Measurements from ENCODE around the gene A3GALT2. TPM values are rescaled to one million over a fixed set of nuclear protein-coding genes. Genes with fewer than 3 reads are reported as not detected.

Gene A3GALT2
- total RNA-seq, 1 experiment from 2014 or later = not detected

DNA sequence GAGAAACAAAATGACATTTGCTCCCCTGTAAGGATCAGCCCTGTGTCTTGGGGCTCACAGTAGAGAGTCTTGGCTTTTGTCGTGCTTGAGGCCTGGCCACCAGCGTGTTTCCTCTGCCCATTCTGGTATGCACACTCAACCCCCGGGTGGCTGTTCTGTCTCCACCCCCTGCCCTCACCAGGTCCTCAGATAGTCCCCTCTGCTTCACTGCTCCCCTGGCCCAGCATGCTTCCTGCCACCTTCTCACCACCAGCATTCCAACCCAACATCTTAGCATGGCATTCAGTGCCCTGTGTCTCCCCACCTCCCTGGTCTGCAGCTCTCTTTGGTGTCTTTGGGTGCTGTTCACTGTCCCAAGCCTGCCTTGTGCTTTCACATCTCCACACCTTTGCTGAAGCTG, 48.4 kb downstream of the A3GALT2 start:
- DNase-seq (ENCODE audit: low spot score) = no peak

DNA sequence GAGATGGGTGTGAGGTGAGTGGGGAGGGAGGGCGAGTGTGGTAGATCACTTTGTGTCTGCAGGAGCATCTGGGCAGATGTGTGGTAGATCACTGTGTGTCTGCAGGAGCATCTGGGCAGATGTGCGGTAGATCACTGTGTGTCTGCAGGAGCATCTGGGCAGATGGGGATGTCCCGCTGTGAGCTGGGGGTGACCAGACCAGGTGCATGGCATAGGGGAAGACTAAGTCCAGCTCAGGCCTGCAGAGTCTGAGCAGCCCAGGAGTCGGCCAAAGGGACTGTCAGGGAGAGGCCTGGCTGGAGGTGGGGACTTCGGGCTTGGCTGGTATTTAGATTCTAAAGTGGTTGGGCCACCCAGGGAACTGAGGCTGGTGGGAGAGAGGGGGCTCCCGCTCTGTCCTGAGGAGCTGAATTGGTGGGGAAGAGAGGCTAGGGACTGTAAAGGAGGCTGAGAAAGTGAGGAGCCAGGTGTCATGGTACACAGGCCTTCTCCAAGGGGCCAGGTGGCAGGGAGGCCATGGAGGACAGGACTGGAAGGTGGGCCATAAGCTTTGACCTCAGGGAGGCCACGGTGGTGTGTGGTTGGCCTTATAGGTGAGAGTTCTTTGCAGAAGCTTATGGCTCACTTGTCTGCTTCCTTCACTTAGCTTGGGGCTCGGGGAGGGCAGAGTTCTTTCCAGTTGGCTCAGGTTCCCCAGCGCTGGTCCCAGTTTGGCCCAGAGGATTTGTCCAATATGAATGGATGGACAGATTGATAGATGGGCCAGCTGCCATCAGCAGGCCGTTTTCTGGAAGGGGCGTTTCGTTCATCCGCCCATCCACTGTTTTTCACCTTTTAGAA, 49.0 kb downstream of the A3GALT2 start:
- no peak for DNase-seq (ENCODE audit: low spot score)

DNA sequence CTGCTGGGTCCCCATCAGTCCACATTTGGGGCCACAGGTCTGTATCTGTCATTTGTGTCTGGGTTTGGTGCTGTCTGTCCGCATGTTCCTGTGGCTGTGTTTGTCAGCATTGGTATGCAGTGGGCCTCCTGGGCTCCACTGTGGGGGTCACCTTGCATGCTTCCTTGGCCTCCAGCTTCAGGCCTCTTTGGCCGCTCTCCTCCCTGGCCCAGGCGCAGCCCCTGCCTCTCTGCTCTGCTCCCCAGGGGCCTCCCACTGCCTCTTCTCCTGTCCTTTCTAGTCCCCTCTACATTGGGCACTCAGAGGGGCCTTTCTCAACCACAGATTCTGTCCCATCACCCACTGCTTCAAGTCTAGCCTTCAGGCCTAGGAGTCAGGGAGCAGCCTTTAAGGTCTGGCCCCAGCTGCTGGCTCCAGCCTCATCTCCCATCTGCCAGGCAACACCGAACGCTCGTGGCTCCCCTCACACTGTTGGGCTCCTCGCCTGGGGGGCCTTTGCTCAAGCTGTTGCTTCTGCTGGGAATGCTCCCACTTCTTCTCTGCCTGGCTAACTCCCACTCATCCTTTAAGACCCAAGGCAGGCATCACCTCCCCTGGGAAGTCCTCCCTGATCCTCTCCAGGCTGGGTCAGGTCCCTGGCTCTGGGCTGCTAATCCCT, 50.0 kb downstream of the A3GALT2 start:
- no peak for DNase-seq (ENCODE audit: low spot score)

DNA sequence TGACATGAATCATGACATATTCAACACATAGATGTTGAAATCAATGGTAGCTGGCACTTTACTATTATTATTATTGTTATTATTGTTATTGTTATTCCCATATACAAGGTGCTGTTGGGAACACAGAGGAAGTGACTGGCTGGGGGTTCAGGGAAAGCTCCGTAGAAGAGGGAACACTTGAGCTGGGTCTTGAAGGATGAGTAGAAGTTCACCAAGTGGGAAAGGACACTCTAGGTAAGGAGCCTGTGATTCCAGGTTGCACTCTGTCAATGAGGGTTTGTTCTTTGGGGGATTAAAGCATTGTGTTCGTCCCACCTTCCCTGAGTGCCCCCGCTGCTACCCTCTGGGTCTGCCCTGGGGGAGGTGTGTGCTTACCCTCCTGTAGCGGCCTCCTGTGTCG, 50.5 kb downstream of the A3GALT2 start:
- DNase-seq (ENCODE audit: low spot score) = no peak

DNA sequence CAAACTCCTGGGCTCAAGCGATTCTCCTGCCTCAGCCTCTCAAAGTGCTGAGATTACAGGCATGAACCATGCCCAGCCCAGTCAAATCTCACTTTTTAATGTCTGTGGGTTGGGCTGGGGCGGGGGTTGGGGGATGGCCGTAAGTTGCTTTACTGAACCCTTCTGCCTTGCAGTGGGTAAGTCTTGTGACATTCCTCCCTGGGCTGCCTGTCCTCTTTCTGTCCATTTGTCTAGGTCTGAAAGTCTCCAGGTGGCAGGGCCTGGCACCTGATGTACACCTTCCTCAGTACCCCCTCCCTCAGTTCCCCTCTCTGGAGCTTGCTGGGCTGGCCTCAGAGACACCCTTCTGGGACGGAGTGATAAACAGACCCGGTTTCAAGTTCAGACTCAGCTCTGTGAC, 51.3 kb downstream of the A3GALT2 start:
- no peak for DNase-seq (ENCODE audit: low spot score)

DNA sequence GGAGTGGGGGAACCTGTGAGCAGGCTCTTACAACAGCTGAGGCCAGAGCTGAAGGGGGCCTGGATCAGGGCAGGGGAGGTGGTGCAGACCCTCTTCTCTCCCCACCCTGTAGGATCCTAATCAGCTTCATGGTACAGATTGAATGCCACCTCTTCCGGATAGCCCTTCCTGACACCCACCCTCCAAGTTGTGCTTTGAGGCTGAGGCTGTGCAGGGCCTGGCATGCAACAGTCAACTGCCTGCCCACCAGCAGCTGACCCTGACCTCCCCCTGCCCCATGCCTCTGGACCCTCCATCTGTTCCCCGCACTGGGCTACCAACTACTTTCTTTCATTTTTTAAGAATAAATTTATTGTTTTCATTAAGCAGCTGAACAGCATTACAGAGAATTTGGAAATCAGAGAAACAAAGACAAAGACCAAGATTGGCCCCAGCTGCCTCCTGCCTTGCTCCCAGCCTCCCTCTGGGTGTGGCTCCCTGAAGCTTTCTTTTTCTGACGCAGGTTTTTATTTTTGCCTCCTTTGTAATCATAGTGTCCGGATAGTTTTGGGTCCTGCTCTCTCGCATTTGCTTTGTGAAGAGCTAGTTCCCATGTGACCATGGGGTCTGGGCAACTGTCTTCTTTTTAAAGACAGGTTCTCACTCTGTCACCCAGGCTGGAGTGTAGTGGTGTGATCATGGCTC, 51.8 kb downstream of the A3GALT2 start:
- no peak for DNase-seq (ENCODE audit: low spot score)

DNA sequence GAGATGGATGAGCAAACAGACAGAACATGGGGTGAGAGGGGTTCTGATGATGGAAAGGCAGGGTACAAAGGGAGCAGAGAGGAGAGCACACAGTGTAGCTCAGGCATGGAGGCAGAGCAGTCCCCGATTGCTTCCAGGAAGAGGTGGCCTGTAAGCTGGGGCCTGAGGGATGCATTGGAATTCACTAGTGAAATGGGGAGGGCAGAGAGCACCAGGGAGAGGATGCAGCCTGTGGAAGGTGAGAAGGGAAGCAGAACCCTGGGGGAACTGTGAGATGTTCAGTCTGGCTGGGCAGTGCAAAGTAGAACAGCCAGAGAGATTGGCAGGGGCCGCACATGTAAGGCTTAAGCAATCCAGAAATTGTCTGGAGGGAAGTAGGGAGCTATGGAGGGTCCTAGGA, 52.4 kb downstream of the A3GALT2 start:
- DNase-seq (ENCODE audit: low spot score) = no peak

DNA sequence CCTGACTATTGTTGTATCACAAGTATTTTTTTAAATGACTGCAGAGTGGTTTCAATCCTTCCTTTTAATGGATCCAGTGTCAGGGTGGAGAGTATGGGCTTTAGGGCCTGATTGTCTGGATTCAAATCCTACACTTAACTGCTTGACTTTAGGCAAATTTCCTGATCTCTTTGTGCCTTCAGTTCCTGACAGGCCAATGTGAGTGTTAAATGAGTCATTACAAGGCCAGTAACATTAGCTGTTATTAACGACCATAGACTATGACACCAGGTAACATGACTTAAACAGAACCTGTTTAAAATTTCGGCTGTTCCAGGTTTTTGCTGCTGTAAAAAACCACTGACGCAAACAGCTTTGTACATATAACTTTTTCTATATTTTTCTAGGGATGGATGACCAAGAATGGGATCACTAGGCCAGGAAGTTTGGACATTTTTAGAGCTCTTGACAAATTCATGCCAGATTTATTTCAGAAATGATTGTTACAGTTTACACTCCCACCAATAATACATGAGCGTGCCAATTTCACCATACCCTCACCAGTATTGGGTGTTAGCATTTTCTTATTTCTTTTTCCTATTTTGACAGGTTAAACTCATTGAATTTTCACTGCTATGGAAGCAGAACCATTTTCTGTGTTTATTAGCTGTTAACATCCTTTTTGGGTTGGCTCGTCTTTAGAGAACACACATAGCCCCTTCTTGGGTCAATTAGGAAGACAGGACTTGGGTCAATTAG, 53.3 kb downstream of the A3GALT2 start:
- DNase-seq (ENCODE audit: low spot score) = no peak

DNA sequence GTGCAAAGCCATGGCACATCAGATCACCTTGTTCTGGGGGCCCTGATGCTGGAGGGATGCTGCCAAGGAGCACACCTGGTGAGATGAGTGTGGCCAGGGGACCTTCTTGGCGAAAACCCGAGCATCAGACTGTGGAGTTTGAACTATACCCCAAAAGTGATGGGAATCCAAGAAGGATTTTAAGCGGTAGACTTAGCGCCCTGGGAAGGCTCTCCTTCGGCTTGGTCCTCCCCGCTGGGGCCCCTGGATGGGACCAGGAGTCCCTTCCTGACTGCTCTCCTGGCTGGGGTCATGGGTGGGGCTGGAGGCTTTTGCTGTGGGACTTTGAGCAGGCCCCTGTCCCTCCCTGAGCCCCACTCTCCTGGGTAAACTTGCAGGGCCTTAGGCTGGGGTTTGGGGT, 54.1 kb downstream of the A3GALT2 start:
- no peak for DNase-seq (ENCODE audit: low spot score)

DNA sequence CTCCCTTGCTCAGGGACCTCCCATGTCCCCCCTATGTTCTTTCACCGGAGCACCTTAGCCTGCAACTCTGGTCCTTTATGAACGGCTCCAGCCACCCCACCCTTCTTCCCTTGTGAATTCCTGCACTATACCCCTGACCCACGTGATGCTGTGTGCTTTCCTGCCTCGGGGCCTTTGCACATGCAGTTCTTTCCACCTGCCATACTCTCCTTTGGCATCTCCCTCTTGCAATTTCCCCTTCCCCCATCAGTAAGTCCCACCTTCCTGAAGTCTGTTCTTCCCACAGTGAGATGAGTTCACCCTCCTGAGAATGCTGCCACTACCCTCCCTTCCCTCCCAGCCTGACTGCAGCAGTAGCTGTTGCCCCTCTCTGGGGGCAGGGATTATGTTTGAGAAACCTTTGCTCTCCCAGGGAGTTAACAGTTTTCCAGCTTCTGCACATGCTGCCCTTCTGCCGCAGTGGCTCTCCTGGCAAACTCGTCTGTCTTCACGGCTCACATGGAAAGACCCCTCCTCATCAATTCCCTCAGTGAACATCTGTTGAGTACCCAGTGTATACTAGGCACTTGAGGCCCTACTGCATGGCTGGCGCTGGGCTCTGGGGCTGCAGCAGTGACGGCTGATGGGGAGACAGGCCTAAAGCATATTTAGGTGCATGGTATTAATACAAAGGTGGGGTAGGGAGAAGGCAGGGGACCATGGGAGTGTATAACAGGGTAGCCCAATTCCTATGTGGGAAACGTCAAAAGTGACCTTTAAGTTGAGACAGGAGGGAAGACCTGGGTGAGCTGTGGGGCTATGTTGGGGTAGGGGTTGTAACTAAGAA, 54.9 kb downstream of the A3GALT2 start:
- DNase-seq (ENCODE audit: low spot score) = no peak

DNA sequence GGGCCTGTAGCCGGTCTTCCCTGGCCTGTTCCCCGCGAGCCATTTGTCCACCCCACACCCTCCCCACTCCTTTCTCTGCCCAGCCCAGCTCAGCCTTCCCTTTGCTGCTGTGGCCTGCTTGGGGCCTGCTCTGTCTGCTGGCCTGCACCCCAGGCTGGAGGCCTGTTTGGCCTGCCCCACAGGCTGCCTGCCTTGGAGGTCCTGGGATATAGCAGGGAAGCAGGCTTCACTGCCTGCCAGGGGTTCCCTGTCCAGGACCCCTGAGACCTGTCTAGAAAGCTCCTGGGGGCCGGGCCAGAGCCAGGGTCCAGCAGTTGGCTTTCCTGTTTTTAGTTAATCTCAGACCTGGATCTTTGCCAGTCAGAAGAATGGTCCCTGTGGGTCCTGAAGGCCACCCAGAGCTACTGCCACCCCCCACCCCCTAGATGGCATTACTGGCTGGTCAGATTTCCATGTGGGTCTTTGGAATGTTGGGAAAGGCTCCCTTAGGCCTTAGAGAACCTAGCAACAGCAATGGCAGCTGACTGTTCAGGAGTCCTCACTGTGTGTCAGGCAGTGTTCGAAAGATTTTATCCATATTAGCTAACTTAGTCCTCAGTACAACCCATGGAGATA, 56.9 kb downstream of the A3GALT2 start:
- DNase-seq (ENCODE audit: low spot score) = no peak

DNA sequence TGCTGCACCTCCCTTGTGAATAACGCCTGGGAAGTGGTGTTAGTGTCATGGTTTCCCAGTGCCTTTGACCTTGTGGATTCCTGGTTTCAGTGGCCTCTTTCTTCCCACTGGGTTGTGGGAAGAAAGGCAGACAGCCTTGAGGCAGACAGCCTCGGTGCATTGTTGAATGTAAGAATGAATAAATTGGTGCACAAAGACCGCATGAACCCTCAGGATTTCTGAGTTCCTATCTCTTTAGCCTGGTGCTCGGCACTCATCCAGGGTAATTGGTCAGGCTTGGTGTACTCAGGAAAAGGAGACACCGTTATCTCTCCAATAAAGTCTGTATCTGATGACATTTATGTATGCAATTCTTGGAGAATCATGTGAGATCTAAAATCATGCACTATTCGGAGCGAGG, 59.6 kb downstream of the A3GALT2 start:
- DNase-seq (ENCODE audit: low spot score) = no peak

DNA sequence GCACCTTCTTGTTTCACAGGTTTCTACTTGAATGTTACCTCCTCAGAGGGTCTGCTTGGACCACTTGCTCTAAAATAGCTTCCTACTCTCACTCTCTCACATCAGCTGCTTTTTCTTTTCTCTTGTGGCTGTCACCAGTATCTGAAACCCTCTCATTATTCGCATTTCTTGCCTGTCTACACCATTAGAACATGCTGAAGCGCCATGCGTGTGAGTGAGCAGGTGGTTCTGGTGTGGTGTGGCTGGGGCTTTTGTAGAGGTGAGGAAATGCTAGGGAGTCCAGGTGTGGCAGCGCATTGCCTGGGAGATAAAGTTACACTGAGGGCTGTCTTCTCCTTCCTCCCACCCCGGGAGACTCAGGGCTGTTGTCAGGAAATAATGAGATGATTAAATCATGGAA, 60.5 kb downstream of the A3GALT2 start:
- no peak for DNase-seq (ENCODE audit: low spot score)

DNA sequence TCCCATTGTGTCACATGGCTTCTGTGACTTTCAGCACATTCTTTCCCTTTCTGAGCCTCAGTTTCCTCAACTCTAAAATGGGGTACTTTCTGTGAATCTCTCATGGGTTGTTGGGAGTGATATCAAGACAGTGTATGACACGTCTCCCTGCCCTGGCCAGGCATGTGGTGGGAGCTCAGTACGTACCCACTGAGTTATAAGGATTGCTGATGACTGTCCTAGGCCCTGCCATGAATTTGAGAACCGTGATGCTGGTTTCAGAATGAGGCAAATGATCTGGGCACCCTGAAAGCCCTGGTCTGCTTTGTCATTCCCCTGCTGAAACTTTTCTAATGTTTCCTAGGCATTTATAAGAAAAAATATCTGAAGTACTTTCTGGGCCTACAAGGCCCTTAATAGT, 61.0 kb downstream of the A3GALT2 start:
- no peak for DNase-seq (ENCODE audit: low spot score)

DNA sequence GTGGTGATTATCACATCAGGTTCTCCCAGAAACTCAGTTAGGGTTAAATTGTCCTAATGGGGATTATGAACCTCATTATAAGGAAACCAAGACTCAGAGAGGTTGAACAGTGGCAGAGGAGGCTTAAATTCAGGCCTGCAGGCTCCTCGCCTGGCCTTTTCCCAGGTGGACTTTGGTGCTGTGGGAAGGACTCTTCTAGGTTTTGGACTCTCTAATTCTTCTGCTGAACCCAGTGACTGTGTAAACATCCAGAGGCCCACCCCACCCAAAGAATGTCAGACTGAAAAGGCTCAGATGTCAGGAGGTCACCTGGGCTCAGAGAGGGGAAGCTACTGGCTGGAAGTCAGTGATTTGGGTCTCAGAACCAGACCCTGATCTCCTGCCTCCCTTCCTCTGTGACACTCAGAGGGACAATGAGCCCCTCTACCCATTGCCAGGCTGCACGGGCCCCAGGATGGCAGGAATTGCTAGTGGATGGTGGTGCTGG, 62.1 kb downstream of the A3GALT2 start:
- no peak for DNase-seq (ENCODE audit: low spot score)

DNA sequence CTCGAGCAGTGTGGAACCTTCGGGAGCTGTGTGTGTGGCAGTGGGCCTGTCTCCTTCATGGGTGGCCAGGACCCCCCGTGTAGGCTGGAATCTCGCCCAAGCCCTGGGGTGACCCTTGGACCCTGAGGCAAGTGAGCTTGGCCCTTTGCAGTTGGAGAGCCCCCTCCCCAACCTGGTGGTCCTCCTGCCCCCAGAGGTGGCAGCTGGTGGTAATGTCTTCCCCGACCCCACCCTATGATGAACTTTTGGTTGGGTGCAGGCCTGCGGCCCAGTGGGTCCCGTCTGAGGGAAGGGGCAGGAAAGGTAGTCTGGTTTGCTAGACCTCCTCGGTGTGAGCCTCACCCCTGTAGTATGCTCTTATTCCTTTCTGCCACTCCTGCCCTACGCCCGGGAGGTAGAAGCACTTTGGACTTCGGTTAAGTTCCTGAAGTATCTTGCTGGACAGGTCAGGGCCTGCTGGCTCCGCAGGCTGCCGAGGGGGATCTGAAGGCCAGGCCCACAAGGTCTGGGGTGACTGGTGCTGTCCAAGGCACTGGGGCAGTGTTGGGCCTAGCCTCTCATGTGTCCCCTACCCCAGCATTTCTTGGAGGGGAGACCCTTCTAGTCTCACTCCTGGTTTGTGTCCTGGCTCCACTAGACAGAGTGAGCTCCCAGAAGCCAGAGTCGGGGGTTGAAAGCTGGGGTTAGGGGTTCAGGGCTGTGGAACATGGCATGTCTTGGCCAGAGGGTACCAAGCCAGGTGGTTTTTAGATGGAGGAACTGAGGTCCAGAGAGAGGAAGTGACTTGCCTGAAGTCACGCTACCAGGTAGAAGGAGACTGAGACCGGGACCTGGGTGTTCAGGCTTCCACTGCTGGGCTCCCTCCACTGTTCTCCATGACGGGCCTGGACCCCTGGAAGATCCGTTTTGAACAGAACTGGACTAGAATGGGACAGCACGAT, 62.9 kb downstream of the A3GALT2 start:
- DNase-seq (ENCODE audit: low spot score) = no peak

DNA sequence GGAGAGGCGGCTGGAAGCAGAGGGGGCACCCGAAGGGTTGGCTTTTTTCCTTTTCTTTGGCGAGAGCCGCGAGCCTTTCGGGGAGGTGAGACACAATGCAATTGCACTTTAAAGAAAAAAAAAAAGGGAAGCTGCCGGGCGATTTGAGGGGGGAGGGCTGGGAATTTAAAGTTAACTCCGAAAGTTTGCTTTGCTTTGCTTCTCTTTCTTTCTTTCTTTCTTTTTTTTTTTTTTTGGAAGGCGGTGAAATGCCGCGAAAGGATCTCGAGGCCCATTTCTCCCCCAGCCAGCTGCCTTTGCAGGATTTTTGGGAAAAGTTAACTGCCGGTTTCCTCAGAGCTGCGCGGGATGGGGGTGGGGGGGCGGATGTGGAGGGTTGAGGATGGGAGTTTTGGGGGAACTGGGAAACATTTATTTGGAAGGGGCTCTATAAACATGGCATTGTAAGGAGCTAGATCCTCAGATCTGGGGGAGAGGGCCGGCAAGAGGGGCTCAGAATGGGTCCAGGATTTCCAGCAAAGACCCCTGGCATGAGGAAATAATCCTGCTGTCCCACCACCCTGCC, 63.6 kb downstream of the A3GALT2 start:
- no peak for DNase-seq (ENCODE audit: low spot score)
